SK-N-MC (cell line): ENCODE measurements around the gene CDK2AP2.

Source experiments
- EZH2 ChIP-seq: fragments of 200-600 bp; sonication (generic); IDR thresholded peaks from one replicate; pipeline ENCODE4 v1.6.1; 2017; ENCODE audit warnings: antibody characterized with exemption
- FOXP2 ChIP-seq: optimal IDR thresholded peaks from 2 replicates; pipeline ENCODE3; 2011; ENCODE audit warnings: mild to moderate bottlenecking, moderate library complexity; ENCODE audit not compliant: insufficient read depth; ENCODE audit errors: extremely low read length, control extremely low read depth

- TF ChIP-seq EZH2: no peak
- no peak for TF ChIP-seq FOXP2
These were observed 33.2 kb upstream of the CDK2AP2 start for GRCh38 chr11:67541198-67541597.
